HepG2 (cell line): ENCODE results near the gene BOLL. TPM values are rescaled to one million over a fixed set of nuclear protein-coding genes. Genes with fewer than 3 reads are reported as not detected.

Experiments
- BATF2 ChIP-seq: sonication (generic); formaldehyde crosslinking; IDR thresholded peaks from 2 replicates; pipeline ENCODE4 v1.8.0; 2022; ENCODE audit warnings: mild to moderate bottlenecking, missing genetic modification reagents, moderate library complexity
- CSRNP2 ChIP-seq: sonication (generic); formaldehyde crosslinking; conservative IDR thresholded peaks from 2 replicates; pipeline ENCODE4 v1.8.0; 2022; ENCODE audit warnings: low read depth, missing genetic modification reagents
- DNMT1 ChIP-seq: sonication (generic); formaldehyde crosslinking; IDR thresholded peaks from 2 replicates; pipeline ENCODE4 v1.5.1; 2020; ENCODE audit warnings: mild to moderate bottlenecking, missing genetic modification reagents
- HNRNPLL ChIP-seq: fragments of 200-400 bp; formaldehyde crosslinking; IDR thresholded peaks from 2 replicates; pipeline ENCODE4 v1.6.1; 2017; ENCODE audit warnings: mild to moderate bottlenecking, low read depth, low read length; ENCODE audit not compliant: poor library complexity, severe bottlenecking
- IRX3 ChIP-seq: sonication (generic); formaldehyde crosslinking; IDR thresholded peaks from 2 replicates; pipeline ENCODE4 v1.8.1; 2023; ENCODE audit warnings: mild to moderate bottlenecking, low read depth, missing genetic modification reagents, borderline replicate concordance
- KDM2A ChIP-seq: sonication (generic); formaldehyde crosslinking; IDR thresholded peaks from 2 replicates; pipeline ENCODE4 v1.4.0; 2020; ENCODE audit warnings: low read depth, missing genetic modification reagents, borderline replicate concordance
- MAF1 ChIP-seq: sonication (generic); formaldehyde crosslinking; IDR thresholded peaks from 2 replicates; pipeline ENCODE4 v1.5.0; 2020; ENCODE audit warnings: missing genetic modification reagents, borderline replicate concordance
- MXI1 ChIP-seq: IDR thresholded peaks from 3 replicates; pipeline ENCODE4 v1.6.1; 2012; ENCODE audit warnings: low read depth, low read length, inconsistent platforms, borderline replicate concordance
- MYPOP ChIP-seq: sonication (generic); formaldehyde crosslinking; IDR thresholded peaks from 2 replicates; pipeline ENCODE4 v1.8.1; 2023; ENCODE audit warnings: mild to moderate bottlenecking, moderate library complexity, missing genetic modification reagents
- NCOA2 ChIP-seq: sonication (generic); formaldehyde crosslinking; IDR thresholded peaks from 2 replicates; pipeline ENCODE4 v1.8.0; 2022; ENCODE audit warnings: inconsistent platforms
- PHF21A ChIP-seq: sonication (generic); formaldehyde crosslinking; IDR thresholded peaks from 2 replicates; pipeline ENCODE4 v1.5.0; 2020; ENCODE audit warnings: mild to moderate bottlenecking, missing genetic modification reagents
- RARG ChIP-seq: sonication (generic); formaldehyde crosslinking; IDR thresholded peaks from 2 replicates; pipeline ENCODE4 v1.4.0; 2020; ENCODE audit warnings: low read depth, mild to moderate bottlenecking, missing genetic modification reagents
- SIN3A ChIP-seq: IDR thresholded peaks from 2 replicates; pipeline ENCODE4 v1.6.1; 2011; ENCODE audit warnings: low read depth, mild to moderate bottlenecking, control low read depth, low read length, borderline replicate concordance
- SP4 ChIP-seq: sonication (generic); formaldehyde crosslinking; IDR thresholded peaks from 2 replicates; pipeline ENCODE4 v1.8.1; 2023; ENCODE audit warnings: mild to moderate bottlenecking, missing genetic modification reagents
- SSRP1 ChIP-seq: IDR thresholded peaks from 2 replicates; pipeline ENCODE4 v1.6.1; 2016; ENCODE audit warnings: control low read depth
- TCF7 ChIP-seq: sonication (generic); IDR thresholded peaks from 2 replicates; pipeline ENCODE4 v1.6.1; 2016; ENCODE audit warnings: antibody characterized with exemption, low read depth
- TSC22D2 ChIP-seq: sonication (generic); formaldehyde crosslinking; IDR thresholded peaks from 2 replicates; pipeline ENCODE4 v1.5.1; 2020; ENCODE audit warnings: missing genetic modification reagents, mild to moderate bottlenecking, borderline replicate concordance
- ZBTB10 ChIP-seq: sonication (generic); formaldehyde crosslinking; IDR thresholded peaks from 2 replicates; pipeline ENCODE4 v1.4.0; 2020; ENCODE audit warnings: missing genetic modification reagents, borderline replicate concordance
- ZFAT ChIP-seq: sonication (generic); formaldehyde crosslinking; conservative IDR thresholded peaks from 2 replicates; pipeline ENCODE4 v1.8.1; 2023; ENCODE audit warnings: missing genetic modification reagents, inconsistent platforms
- ZFP1 ChIP-seq: IDR thresholded peaks from 2 replicates; pipeline ENCODE4 v1.6.1; 2016
- ZNF597 ChIP-seq: sonication (generic); formaldehyde crosslinking; IDR thresholded peaks from 2 replicates; pipeline ENCODE4 v1.5.0; 2020; ENCODE audit warnings: missing genetic modification reagents
- polyA plus RNA-seq, 8 experiments: library from polyadenylated mRNA; depleted of rRNA in 3 of 8; stranded (reverse) in 7 of 8; unstranded in 1 of 8; fragments of >200 nt; fragmentation: Illumina TruSeq in 4 of 8; extraction: Trizol in 4 of 8; gene quantifications; 2 replicates each; pipeline versions ENCODE4 v1.2.1 to v1.2.3, GENCODE V29; 2011 to 2016; ENCODE audit warnings: low read depth in 4 of 8, missing spikeins in 1 of 8, mixed read lengths in 1 of 8; ENCODE audit not compliant: insufficient read depth in 1 of 8
- total RNA-seq, 5 experiments: library from RNA; depleted of rRNA; stranded (reverse); fragments of >200 nt; fragmentation: Illumina TruSeq; extraction: Trizol; gene quantifications; 2 replicates each; pipeline ENCODE4 v1.2.3, GENCODE V29; 2016; ENCODE audit warnings: low read depth in 1 of 5

The BOLL gene
- total and polyA plus RNA-seq, 2 of the 13 experiments (the other 11 are each of a cell fraction or from before 2014, with no cell fraction given) = not detected

GRCh38 chr2:197804049-197804757 is 19.1 kb upstream of the BOLL start, which contains the start of gene PLCL1 (continued):
- TF ChIP-seq CSRNP2 (CRISPR knock-in tag) = no peak
- TF ChIP-seq SSRP1 (CRISPR knock-in tag) = no peak
- peak; percentile 69 for TF ChIP-seq HNRNPLL
- TF ChIP-seq MYPOP (CRISPR knock-in tag) = peak; percentile 86; the same call in 1 of the 2 replicates
- peak; percentile 57; the same call in 1 of the 2 replicates for TF ChIP-seq KDM2A
- peak; percentile 54; the same call in 1 of the 2 replicates for TF ChIP-seq PHF21A (CRISPR knock-in tag)
- TF ChIP-seq NCOA2 (CRISPR knock-in tag) = no peak
- 0 out of 2 replicates have a peak, but pooled peaks have one; percentile 37 for TF ChIP-seq ZFAT (CRISPR knock-in tag)
- TF ChIP-seq TCF7 = no peak
- TF ChIP-seq BATF2 (CRISPR knock-in tag) = no peak
- TF ChIP-seq MAF1 (CRISPR knock-in tag) = no peak
- no peak for TF ChIP-seq RARG (CRISPR knock-in tag)
- no peak for TF ChIP-seq IRX3 (CRISPR knock-in tag)
- no peak for TF ChIP-seq ZFP1 (CRISPR knock-in tag)
- TF ChIP-seq DNMT1 = no peak
- TF ChIP-seq SP4 (CRISPR knock-in tag) = no peak
- no peak for TF ChIP-seq ZNF597 (CRISPR knock-in tag)
- TF ChIP-seq MXI1 = peak; percentile 65; the same call in 1 of the 3 replicates
- TF ChIP-seq ZBTB10 (CRISPR knock-in tag) = no peak
- peak; percentile 81 for TF ChIP-seq SIN3A
- no peak for TF ChIP-seq TSC22D2 (CRISPR knock-in tag)
